IMR-90 (cell line): Measurements from ENCODE around the gene CABP2. TPM values are rescaled to one million over a fixed set of nuclear protein-coding genes. Genes with fewer than 3 reads are reported as not detected.

Experiments
- ATAC-seq: fragments of 200-7000 bp; cut with Tn5 transposase; 2 replicates; pipeline ENCODE4 v1.9.1; 2020; ENCODE audit warnings: low read depth, mild to moderate bottlenecking, moderate library complexity
- BruUV-seq: library from RNA; stranded (reverse); fragments of 400-500 nt; replicated peaks from 2 replicates; lab custom pipeline; 2021; lab: Mats Ljungman, UMichigan
- CTCF ChIA-PET: fragments of 300-600 bp; formaldehyde crosslinking; extraction: SDS; loops from one replicate; lab custom pipeline; 2021; ENCODE audit warnings: antibody characterized with exemption; lab: Yijun Ruan, JAX
- POLR2A ChIA-PET: fragments of 300-600 bp; sonication (Branson Sonifier 250); formaldehyde crosslinking; loops from one replicate; lab custom pipeline; 2022; ENCODE audit warnings: antibody characterized with exemption; ENCODE audit not compliant: unreplicated experiment; lab: Charles Lee
- DNase-seq: peaks from one replicate; pipeline ENCODE4 v3.0.0; 2013
- H2AFZ ChIP-seq: replicated peaks from 2 replicates; pipeline ENCODE3; 2013; ENCODE audit warnings: low read length, mild to moderate bottlenecking; ENCODE audit not compliant: poor library complexity
- H2AK5ac ChIP-seq: 2 replicates; pipeline ENCODE4 v1.6.1; 2013; ENCODE audit warnings: low read depth, low read length, inconsistent platforms
- H2AK9ac ChIP-seq: replicated peaks from 2 replicates; pipeline ENCODE3; 2013; ENCODE audit warnings: mild to moderate bottlenecking, low read depth, low read length, moderate library complexity; ENCODE audit not compliant: poor library complexity
- H2BK120ac ChIP-seq: 2 replicates; pipeline ENCODE4 v1.6.1; 2013; ENCODE audit warnings: low read depth, low read length, inconsistent platforms
- H2BK15ac ChIP-seq: 3 replicates; pipeline ENCODE4 v1.6.1; 2013; ENCODE audit warnings: low read depth, low read length, inconsistent platforms
- H2BK20ac ChIP-seq: 2 replicates; pipeline ENCODE4 v1.6.1; 2013; ENCODE audit warnings: low read depth, mild to moderate bottlenecking, inconsistent platforms, low read length, moderate library complexity
- H2BK5ac ChIP-seq: 2 replicates; pipeline ENCODE4 v1.6.1; 2013; ENCODE audit warnings: mild to moderate bottlenecking, low read depth, low read length, inconsistent platforms; ENCODE audit not compliant: poor library complexity, severe bottlenecking
- H3K14ac ChIP-seq: replicated peaks from 2 replicates; pipeline ENCODE4 v1.6.1; 2013; ENCODE audit warnings: low read depth, low read length, inconsistent platforms
- H3K18ac ChIP-seq: 2 replicates; pipeline ENCODE4 v1.6.1; 2013; ENCODE audit warnings: low read depth, low read length, control low read depth
- H3K23ac ChIP-seq: 2 replicates; pipeline ENCODE4 v1.6.1; 2013; ENCODE audit warnings: low read depth, low read length, inconsistent platforms
- H3K27ac ChIP-seq: 2 replicates; pipeline ENCODE4 v1.5.1; 2013; ENCODE audit warnings: mild to moderate bottlenecking, control low read depth, low read length; ENCODE audit not compliant: insufficient read depth
- H3K27me3 ChIP-seq: 2 replicates; pipeline ENCODE4 v1.6.1; 2013; ENCODE audit warnings: low read length; ENCODE audit not compliant: control insufficient read depth, insufficient read depth
- H3K36me3 ChIP-seq: 2 replicates; pipeline ENCODE4 v1.6.1; 2013; ENCODE audit warnings: low read length, mixed read lengths; ENCODE audit not compliant: control insufficient read depth, insufficient read depth
- H3K4ac ChIP-seq: 2 replicates; pipeline ENCODE4 v1.6.1; 2013; ENCODE audit warnings: low read depth, low read length, inconsistent platforms
- H3K4me1 ChIP-seq: 2 replicates; pipeline ENCODE4 v1.6.1; 2013; ENCODE audit warnings: low read length, mixed read lengths; ENCODE audit not compliant: control insufficient read depth, insufficient read depth
- H3K4me2 ChIP-seq: 2 replicates; pipeline ENCODE4 v1.6.1; 2013; ENCODE audit warnings: low read depth, mild to moderate bottlenecking, control low read depth, low read length, moderate library complexity
- H3K4me3 ChIP-seq: 2 replicates; pipeline ENCODE4 v1.5.1; 2013; ENCODE audit warnings: low read depth, mild to moderate bottlenecking, control low read depth, low read length, moderate library complexity; ENCODE audit not compliant: insufficient read depth
- H3K56ac ChIP-seq: 2 replicates; pipeline ENCODE4 v1.6.1; 2013; ENCODE audit warnings: low read length, inconsistent platforms; ENCODE audit not compliant: insufficient read depth; ENCODE audit errors: extremely low read depth
- H3K79me1 ChIP-seq, 2 experiments: 2 replicates each; pipeline ENCODE4 v1.6.1; 2013; ENCODE audit warnings: low read length in 2 of 2, inconsistent platforms in 1 of 2, low read depth in 1 of 2
- H3K9ac ChIP-seq: 2 replicates; pipeline ENCODE4 v1.6.1; 2013; ENCODE audit warnings: low read depth, low read length, control low read depth
- H3K9me1 ChIP-seq: 2 replicates; pipeline ENCODE4 v1.6.1; 2013; ENCODE audit warnings: low read length, inconsistent platforms; ENCODE audit not compliant: insufficient read depth
- H3K9me3 ChIP-seq: 2 replicates; pipeline ENCODE4 v1.6.1; 2013; ENCODE audit warnings: low read length; ENCODE audit not compliant: control insufficient read depth, insufficient read depth
- H4K20me1 ChIP-seq: 2 replicates; pipeline ENCODE4 v1.6.1; 2013; ENCODE audit warnings: low read length, inconsistent platforms; ENCODE audit not compliant: insufficient read depth
- H4K5ac ChIP-seq: 2 replicates; pipeline ENCODE4 v1.6.1; 2013; ENCODE audit warnings: mild to moderate bottlenecking, low read depth, low read length, control low read depth
- H4K8ac ChIP-seq, 2 experiments: 2 replicates each; pipeline ENCODE4 v1.6.1; 2013; ENCODE audit warnings: low read depth in 2 of 2, low read length in 2 of 2, control low read depth in 1 of 2, inconsistent platforms in 1 of 2
- H4K91ac ChIP-seq: 2 replicates; pipeline ENCODE4 v1.6.1; 2013; ENCODE audit warnings: low read depth, low read length, inconsistent platforms; ENCODE audit not compliant: insufficient read depth
- BHLHE40 ChIP-seq: fragments of 150-350 bp; IDR thresholded peaks from 2 replicates; pipeline ENCODE4 v1.6.1; 2016; ENCODE audit warnings: mild to moderate bottlenecking, low read depth, low read length
- CEBPB ChIP-seq: IDR thresholded peaks from 2 replicates; pipeline ENCODE4 v1.6.1; 2012; ENCODE audit warnings: low read depth, low read length, improper control_type of control experiment
- CHD1 ChIP-seq: IDR thresholded peaks from 2 replicates; pipeline ENCODE4 v1.6.1; 2012; ENCODE audit warnings: low read depth, low read length, improper control_type of control experiment
- CTCF ChIP-seq: conservative IDR thresholded peaks from 2 replicates; pipeline ENCODE4 v1.5.1; 2012; ENCODE audit warnings: mild to moderate bottlenecking, low read depth, low read length, improper control_type of control experiment
- ELK1 ChIP-seq: fragments of 150-350 bp; IDR thresholded peaks from 2 replicates; pipeline ENCODE4 v1.6.1; 2016; ENCODE audit warnings: low read depth, mild to moderate bottlenecking, low read length, moderate library complexity, borderline replicate concordance
- FOS ChIP-seq: fragments of 150-350 bp; IDR thresholded peaks from 2 replicates; pipeline ENCODE4 v1.6.1; 2016; ENCODE audit warnings: low read depth, low read length
- MAFK ChIP-seq: IDR thresholded peaks from 2 replicates; pipeline ENCODE4 v1.6.1; 2012; ENCODE audit warnings: low read depth, low read length, improper control_type of control experiment
- NFE2L2 ChIP-seq: fragments of 150-350 bp; IDR thresholded peaks from 2 replicates; pipeline ENCODE4 v1.6.1; 2016; ENCODE audit warnings: low read depth, mild to moderate bottlenecking, low read length
- POLR2A ChIP-seq: IDR thresholded peaks from 2 replicates; pipeline ENCODE4 v1.6.1; 2012; ENCODE audit warnings: mild to moderate bottlenecking, low read depth, low read length
- RAD21 ChIP-seq: IDR thresholded peaks from 2 replicates; pipeline ENCODE4 v1.6.1; 2012; ENCODE audit warnings: low read length, improper control_type of control experiment
- RFX5 ChIP-seq: IDR thresholded peaks from 2 replicates; pipeline ENCODE4 v1.8.0; 2012; ENCODE audit warnings: low read depth, mild to moderate bottlenecking, low read length, moderate library complexity
- SMC3 ChIP-seq: fragments of 150-350 bp; IDR thresholded peaks from 2 replicates; pipeline ENCODE4 v1.6.1; 2016; ENCODE audit warnings: low read depth, mild to moderate bottlenecking, antibody characterized with exemption, low read length, moderate library complexity
- WGBS, 2 experiments: methylation state at CpG; one replicate each; pipeline versions ENCODE4 v1.1.5 to v1.1.7; 2013; ENCODE audit warnings: missing lambda C conversion rate in 2 of 2; ENCODE audit not compliant: insufficient read length in 1 of 2; ENCODE audit errors: extremely low coverage in 2 of 2; 5-methylcytosine and 5-hydroxymethylcytosine counted together
- dilution Hi-C: fragments of 300-500 bp; cut with HindIII; formaldehyde crosslinking; loops from one replicate; pipeline ENCODE4 v1.14.3; 2018; ENCODE audit warnings: low sequenced_read_pairs; ENCODE audit not compliant: unreplicated experiment
- in situ Hi-C: fragments of 300-500 bp; cut with MboI; formaldehyde crosslinking; loops from 3 replicates; pipeline ENCODE4 v1.14.3; 2019; ENCODE audit warnings: low sequenced_read_pairs, inconsistent platforms, mixed read lengths
- intact Hi-C: fragments of 100-400 bp; cut with micrococcal nuclease; formaldehyde crosslinking; loops from 2 replicates; pipeline ENCODE4 v1.10.0; 2022
- polyA plus RNA-seq, 3 experiments: library from polyadenylated mRNA; depleted of rRNA; stranded (reverse); fragments of >200 nt; gene quantifications; 2 replicates each; pipeline ENCODE4 v1.2.3, GENCODE V29; 2012; ENCODE audit warnings: low replicate concordance in 1 of 3
- total RNA-seq: library from RNA; depleted of rRNA; stranded (reverse); fragments of >200 nt; gene quantifications from 2 replicates; pipeline ENCODE4 v1.2.3, GENCODE V29; 2012

Gene CABP2
- total and polyA plus RNA-seq, 2 of the 4 experiments (the other 2 are of a cell fraction): not detected

- TF ChIP-seq ELK1: no peak
- TF ChIP-seq BHLHE40: no peak
- TF ChIP-seq FOS: no peak
- no peak for TF ChIP-seq SMC3
- TF ChIP-seq MAFK: no peak
- TF ChIP-seq CEBPB: no peak
- no peak for TF ChIP-seq CTCF
- no peak for TF ChIP-seq CHD1
- no peak for TF ChIP-seq NFE2L2
- no peak for TF ChIP-seq RAD21
- no peak for TF ChIP-seq RFX5
- no peak for TF ChIP-seq POLR2A
- H2AK9ac ChIP-seq: no peak overlapping the region
- no peak overlapping the region for H3K4ac ChIP-seq
- ATAC-seq: no peak
- in situ Hi-C loops: no loop called here
- H3K9me3 ChIP-seq: peaks cover 5% of the 10 kb centered on the region
- no peaks in the 10 kb centered on the region for H4K20me1 ChIP-seq
- H4K5ac ChIP-seq: no peak overlapping the region
- 33% methylated on average over 3 of the region's 6 CpGs; no CpG with 5 or more reads in 1 of the 2 experiments for WGBS, 2 experiments
- no peak overlapping the region for H3K4me3 ChIP-seq
- no peak overlapping the region for H2AFZ ChIP-seq
- no peak overlapping the region for H2BK20ac ChIP-seq
- BruUV-seq: no TSS peak
- no peaks in the 10 kb centered on the region for H3K4me1 ChIP-seq
- POLR2A ChIA-PET: no interaction called here
- H3K27me3 ChIP-seq: peaks cover 20% of the 10 kb centered on the region
- no peaks in the 10 kb centered on the region for H3K9me1 ChIP-seq
- dilution Hi-C loops: no loop called here
- CTCF ChIA-PET: interaction anchor here (1.6 kb wide), 1 partner anchor 12 kb away, joined by 9 read pairs; the partner anchor contains the start of gene GSTP1
- DNase-seq: no peak
- no peak overlapping the region for H3K23ac ChIP-seq
- no peak overlapping the region for H3K4me2 ChIP-seq
- H2AK5ac ChIP-seq: no peak overlapping the region
- H3K56ac ChIP-seq: no peak overlapping the region
- H4K8ac ChIP-seq: no peak overlapping the region
- no peak overlapping the region for H3K27ac ChIP-seq
- H3K36me3 ChIP-seq: no peaks in the 10 kb centered on the region
- no peak overlapping the region for H3K18ac ChIP-seq
- H3K79me1 ChIP-seq: no peaks in the 10 kb centered on the region
- no peak overlapping the region for H2BK120ac ChIP-seq
- no peak overlapping the region for H3K9ac ChIP-seq
- intact Hi-C loops: loop anchor here (5.0 kb wide), 1 partner anchor 86 kb away; no protein-coding TSS in a partner anchor
- H3K14ac ChIP-seq: no peak overlapping the region
- H2BK5ac ChIP-seq: no peak overlapping the region
- no peak overlapping the region for H2BK15ac ChIP-seq
- no peak overlapping the region for H4K91ac ChIP-seq
These were observed 48.2 kb upstream of the CABP2 start for GRCh38 chr11:67571443-67571842.
